GM19395 (cell line): ENCODE measurements around the gene SMTN.

Source experiments
- ATAC-seq: cut with Tn5 transposase; IDR thresholded peaks from one replicate; pipeline ENCODE4 v1.9.1; 2021; ENCODE audit warnings: mild to moderate bottlenecking, moderate library complexity; ENCODE audit not compliant: unreplicated experiment

SMTN gene

GRCh38 chr22:31125521-31126117 is 44.5 kb downstream of the SMTN start:
- no peak for ATAC-seq

- ATAC-seq = no peak
Measured at GRCh38 chr22:31126128-31126868, 45.2 kb downstream of the SMTN start.

- no peak for ATAC-seq
Measured at GRCh38 chr22:31126869-31127175, 45.7 kb downstream of the SMTN start.

- ATAC-seq = no peak
Measured at GRCh38 chr22:31127181-31127772, 46.2 kb downstream of the SMTN start.

- ATAC-seq = no peak
Measured at GRCh38 chr22:31128156-31128555, 47.0 kb downstream of the SMTN start.

- no peak for ATAC-seq
Measured at GRCh38 chr22:31130873-31131272, 49.8 kb downstream of the SMTN start.

- ATAC-seq = no peak
Measured at GRCh38 chr22:31133911-31134310, 52.8 kb downstream of the SMTN start.

- no peak for ATAC-seq
Measured at GRCh38 chr22:31134688-31135087, 53.6 kb downstream of the SMTN start.

GRCh38 chr22:31135706-31136105 is 54.6 kb downstream of the SMTN start:
- no peak for ATAC-seq

- ATAC-seq = no peak
Measured at GRCh38 chr22:31136155-31136554, 55.0 kb downstream of the SMTN start.

- ATAC-seq = no peak
Measured at GRCh38 chr22:31136711-31137110, 55.6 kb downstream of the SMTN start.

- no peak for ATAC-seq
Measured at GRCh38 chr22:31137721-31138120, 56.6 kb downstream of the SMTN start.

GRCh38 chr22:31138126-31138525 is 57.0 kb downstream of the SMTN start:
- no peak for ATAC-seq

GRCh38 chr22:31139066-31139465 is 57.9 kb downstream of the SMTN start:
- no peak for ATAC-seq

- ATAC-seq = no peak
Measured at GRCh38 chr22:31139866-31140716, 59.0 kb downstream of the SMTN start, which contains the start of gene PLA2G3. PLA2G3 (minus strand) TSS chr22:31140508; CDS start chr22:31140354, 154 bp downstream.

- no peak for ATAC-seq
Measured at GRCh38 chr22:31140746-31141145, 59.6 kb downstream of the SMTN start.

- no peak for ATAC-seq
Measured at GRCh38 chr22:31141551-31141950, 60.4 kb downstream of the SMTN start.

- no peak for ATAC-seq
Measured at GRCh38 chr22:31142285-31142684, 61.2 kb downstream of the SMTN start.

- ATAC-seq = no peak
Measured at GRCh38 chr22:31143038-31143437, 61.9 kb downstream of the SMTN start.

GRCh38 chr22:31143537-31143936 is 62.4 kb downstream of the SMTN start:
- ATAC-seq = no peak

GRCh38 chr22:31144223-31144622 is 63.1 kb downstream of the SMTN start:
- ATAC-seq = no peak
